Measurements from ENCODE around the gene ATG13. TPM values are rescaled to one million over a fixed set of nuclear protein-coding genes. Genes with fewer than 3 reads are reported as not detected.

Gene ATG13
- polyA plus RNA-seq, 1 of the 3 experiments (the other 2 are of a cell fraction), result 39.4 TPM

DNA sequence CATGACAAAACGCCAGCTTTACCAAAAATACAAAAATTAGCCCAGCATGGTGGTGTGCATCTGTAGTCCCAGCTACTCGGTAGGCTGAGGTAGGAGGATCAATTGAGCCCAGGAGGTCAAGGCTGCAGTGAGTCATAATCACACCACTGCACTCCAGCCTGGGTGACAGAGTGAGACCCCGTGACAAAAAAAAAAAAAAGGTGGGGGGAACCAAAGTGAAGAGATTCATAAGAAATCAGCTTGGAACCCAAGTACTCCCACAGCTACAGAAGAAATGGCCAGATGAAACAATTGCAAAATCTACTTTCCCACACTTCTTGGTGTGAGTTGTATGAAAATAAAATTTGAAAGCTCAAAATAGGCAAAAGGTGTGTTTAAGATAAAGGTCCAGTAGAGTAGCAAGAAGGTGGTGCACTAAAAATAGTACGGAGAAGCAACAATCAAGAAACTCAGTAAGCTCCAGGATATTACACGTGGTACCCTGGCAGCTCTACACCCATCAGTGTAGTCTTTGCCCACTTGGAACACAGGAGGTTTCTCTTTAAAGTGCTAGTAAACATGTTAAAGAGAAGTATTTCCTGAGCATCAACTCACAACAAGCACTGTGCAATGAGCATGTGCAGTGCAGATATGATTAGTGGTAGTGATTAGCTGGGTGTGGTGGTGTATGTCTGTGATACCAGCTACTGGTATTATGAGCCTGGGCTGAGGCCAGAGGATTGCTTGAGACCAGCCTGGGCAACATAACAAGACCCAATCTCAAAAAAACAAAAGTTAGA, 5.6 kb upstream of the ATG13 start:
- 83% methylated on average over 5 of the region's 5 CpGs for whole genome bisulfite sequencing (ENCODE audit: low lambda C conversion rate)
- Histone ChIP-seq H3K9ac (no peak overlapping the region), H3K4me3 (ENCODE audit: low read depth in 2 of 2, low read length in 1 of 2) (no peak overlapping the region), H3K9me2 (no peaks in the 10 kb centered on the region), H3K27ac (ENCODE audit: low read depth in 2 of 2, low read length in 1 of 2) (no peak overlapping the region), H3K9me3 (no peaks in the 10 kb centered on the region), H3K27me3 (ENCODE audit: insufficient read depth) (no peaks in the 10 kb centered on the region), H3K36me3 (replicated peaks in 1 of 2; ENCODE audit: control insufficient read depth in 1 of 2, insufficient read depth in 2 of 2, low read length in 1 of 2) (no peaks in the 10 kb centered on the region), H3F3A (replicated peaks; ENCODE audit: insufficient read depth) (no peaks in the 10 kb centered on the region), H3K4me1 (ENCODE audit: control insufficient read depth in 1 of 2, insufficient read depth in 2 of 2, low read depth in 1 of 2, low read length in 1 of 2) (peaks cover 5 to 9% of the 10 kb centered on the region in 2 experiments; a peak in 2 of 4 replicates), H2AFZ (ENCODE audit: low read depth) (no peak overlapping the region), H4K20me1 (ENCODE audit: insufficient read depth) (no peaks in the 10 kb centered on the region), H3K4me2 (no peak overlapping the region), H3K79me2 (ENCODE audit: insufficient read depth) (peaks cover 40% of the 10 kb centered on the region)
- TF ChIP-seq CHD2 (IDR thresholded peaks at IDR 0.05; ENCODE audit: low read length, partially characterized antibody), result no peak
- TF ChIP-seq, protein P1, sequence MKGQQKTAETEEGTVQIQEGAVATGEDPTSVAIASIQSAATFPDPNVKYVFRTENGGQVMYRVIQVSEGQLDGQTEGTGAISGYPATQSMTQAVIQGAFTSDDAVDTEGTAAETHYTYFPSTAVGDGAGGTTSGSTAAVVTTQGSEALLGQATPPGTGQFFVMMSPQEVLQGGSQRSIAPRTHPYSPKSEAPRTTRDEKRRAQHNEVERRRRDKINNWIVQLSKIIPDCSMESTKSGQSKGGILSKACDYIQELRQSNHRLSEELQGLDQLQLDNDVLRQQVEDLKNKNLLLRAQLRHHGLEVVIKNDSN (IDR thresholded peaks at IDR 0.05; ENCODE audit: borderline replicate concordance, low read depth), result no peak
- TF ChIP-seq RXRA (IDR thresholded peaks at IDR 0.05; ENCODE audit: borderline replicate concordance, low read depth), result no peak
- TF ChIP-seq, protein P2, sequence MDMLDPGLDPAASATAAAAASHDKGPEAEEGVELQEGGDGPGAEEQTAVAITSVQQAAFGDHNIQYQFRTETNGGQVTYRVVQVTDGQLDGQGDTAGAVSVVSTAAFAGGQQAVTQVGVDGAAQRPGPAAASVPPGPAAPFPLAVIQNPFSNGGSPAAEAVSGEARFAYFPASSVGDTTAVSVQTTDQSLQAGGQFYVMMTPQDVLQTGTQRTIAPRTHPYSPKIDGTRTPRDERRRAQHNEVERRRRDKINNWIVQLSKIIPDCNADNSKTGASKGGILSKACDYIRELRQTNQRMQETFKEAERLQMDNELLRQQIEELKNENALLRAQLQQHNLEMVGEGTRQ (IDR thresholded peaks at IDR 0.05; ENCODE audit: borderline replicate concordance, low read depth, low read length), result no peak
- TF ChIP-seq, protein P3, sequence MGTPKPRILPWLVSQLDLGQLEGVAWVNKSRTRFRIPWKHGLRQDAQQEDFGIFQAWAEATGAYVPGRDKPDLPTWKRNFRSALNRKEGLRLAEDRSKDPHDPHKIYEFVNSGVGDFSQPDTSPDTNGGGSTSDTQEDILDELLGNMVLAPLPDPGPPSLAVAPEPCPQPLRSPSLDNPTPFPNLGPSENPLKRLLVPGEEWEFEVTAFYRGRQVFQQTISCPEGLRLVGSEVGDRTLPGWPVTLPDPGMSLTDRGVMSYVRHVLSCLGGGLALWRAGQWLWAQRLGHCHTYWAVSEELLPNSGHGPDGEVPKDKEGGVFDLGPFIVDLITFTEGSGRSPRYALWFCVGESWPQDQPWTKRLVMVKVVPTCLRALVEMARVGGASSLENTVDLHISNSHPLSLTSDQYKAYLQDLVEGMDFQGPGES (IDR thresholded peaks at IDR 0.05; ENCODE audit: low read depth, low read length), result no peak
- POLR2A ChIA-PET, result interaction anchor here (1.2 kb wide), 1 partner anchor 18 kb away, joined by 7 read pairs; the partner anchor contains the start of gene AMBRA1
- DNase-seq, result no peak
- CTCF ChIA-PET, result interaction anchor here (0.8 to 4.3 kb wide), 2 partner anchors 223 to 228 kb away, joined by 3 to 17 read pairs; no protein-coding TSS in a partner anchor

DNA sequence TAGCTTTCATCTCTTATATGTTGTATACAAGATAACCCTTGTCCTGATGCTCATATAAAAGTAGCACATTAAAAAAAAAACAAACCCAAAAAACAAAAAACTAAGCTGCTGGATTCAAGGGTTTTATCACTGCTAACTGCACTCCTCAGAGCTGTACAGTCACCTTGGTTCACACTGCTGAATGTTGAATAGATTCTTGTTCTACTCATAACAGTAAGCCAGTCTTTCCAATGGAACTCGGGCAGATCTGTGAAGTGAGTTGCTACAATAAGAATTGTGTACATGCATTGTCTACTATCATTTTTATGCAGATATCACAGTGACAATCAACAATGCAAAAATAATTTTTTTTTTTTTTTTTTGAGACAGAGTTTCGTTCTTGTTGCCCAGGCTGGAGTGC, 5.0 kb upstream of the ATG13 start:
- Histone ChIP-seq H3K9me2 (no peaks in the 10 kb centered on the region), H3K9me3 (no peaks in the 10 kb centered on the region), H3K27me3 (ENCODE audit: insufficient read depth) (no peaks in the 10 kb centered on the region), H3F3A (replicated peaks; ENCODE audit: insufficient read depth) (no peaks in the 10 kb centered on the region), H3K9ac (no peak overlapping the region), H2AFZ (ENCODE audit: low read depth) (no peak overlapping the region), H3K4me3 (ENCODE audit: low read depth in 2 of 2, low read length in 1 of 2) (no peak overlapping the region), H3K4me1 (ENCODE audit: control insufficient read depth in 1 of 2, insufficient read depth in 2 of 2, low read depth in 1 of 2, low read length in 1 of 2) (peaks cover 3 to 9% of the 10 kb centered on the region in 2 experiments; a peak in 2 of 4 replicates), H3K27ac (ENCODE audit: low read depth in 2 of 2, low read length in 1 of 2) (no peak overlapping the region), H3K79me2 (ENCODE audit: insufficient read depth) (peaks cover 38% of the 10 kb centered on the region), H4K20me1 (ENCODE audit: insufficient read depth) (no peaks in the 10 kb centered on the region), H3K4me2 (no peak overlapping the region), H3K36me3 (replicated peaks in 1 of 2; ENCODE audit: control insufficient read depth in 1 of 2, insufficient read depth in 2 of 2, low read length in 1 of 2) (no peaks in the 10 kb centered on the region)
- no peak for DNase-seq
- POLR2A ChIA-PET, result interaction anchor here (1.2 kb wide), 1 partner anchor 18 kb away, joined by 7 read pairs; the partner anchor contains the start of gene AMBRA1
- TF ChIP-seq RAD21 (IDR thresholded peaks at IDR 0.05; ENCODE audit: low read length) (no peak), ELF1 (IDR thresholded peaks at IDR 0.05) (no peak), MXI1 (IDR thresholded peaks at IDR 0.05; ENCODE audit: low read depth, low read length) (no peak), SIN3A (IDR thresholded peaks at IDR 0.05; ENCODE audit: borderline replicate concordance, low read depth, low read length) (no peak), NFIC (IDR thresholded peaks at IDR 0.05; ENCODE audit: borderline replicate concordance) (no peak), SMC3 (IDR thresholded peaks at IDR 0.05; ENCODE audit: low read depth, low read length) (no peak), RFX5 (IDR thresholded peaks at IDR 0.05; ENCODE audit: low read length) (no peak), YY1 (IDR thresholded peaks at IDR 0.05; ENCODE audit: low read depth) (no peak), EZH2phosphoT487 (IDR thresholded peaks at IDR 0.05; ENCODE audit: borderline replicate concordance, low read depth) (no peak), POLR2AphosphoS5 (IDR thresholded peaks at IDR 0.05; ENCODE audit: low read depth, low read length) (no peak), TEAD4 (IDR thresholded peaks at IDR 0.05; ENCODE audit: borderline replicate concordance, insufficient read depth) (no peak), FOXJ3 (CRISPR knock-in tag; IDR thresholded peaks at IDR 0.05) (no peak)
- TF ChIP-seq, protein P1 (IDR thresholded peaks at IDR 0.05; ENCODE audit: borderline replicate concordance, low read depth), result no peak
- TF ChIP-seq, protein P2 (IDR thresholded peaks at IDR 0.05; ENCODE audit: borderline replicate concordance, low read depth, low read length), result no peak
- TF ChIP-seq, protein P4, sequence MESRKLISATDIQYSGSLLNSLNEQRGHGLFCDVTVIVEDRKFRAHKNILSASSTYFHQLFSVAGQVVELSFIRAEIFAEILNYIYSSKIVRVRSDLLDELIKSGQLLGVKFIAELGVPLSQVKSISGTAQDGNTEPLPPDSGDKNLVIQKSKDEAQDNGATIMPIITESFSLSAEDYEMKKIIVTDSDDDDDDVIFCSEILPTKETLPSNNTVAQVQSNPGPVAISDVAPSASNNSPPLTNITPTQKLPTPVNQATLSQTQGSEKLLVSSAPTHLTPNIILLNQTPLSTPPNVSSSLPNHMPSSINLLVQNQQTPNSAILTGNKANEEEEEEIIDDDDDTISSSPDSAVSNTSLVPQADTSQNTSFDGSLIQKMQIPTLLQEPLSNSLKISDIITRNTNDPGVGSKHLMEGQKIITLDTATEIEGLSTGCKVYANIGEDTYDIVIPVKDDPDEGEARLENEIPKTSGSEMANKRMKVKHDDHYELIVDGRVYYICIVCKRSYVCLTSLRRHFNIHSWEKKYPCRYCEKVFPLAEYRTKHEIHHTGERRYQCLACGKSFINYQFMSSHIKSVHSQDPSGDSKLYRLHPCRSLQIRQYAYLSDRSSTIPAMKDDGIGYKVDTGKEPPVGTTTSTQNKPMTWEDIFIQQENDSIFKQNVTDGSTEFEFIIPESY (IDR thresholded peaks at IDR 0.05; ENCODE audit: borderline replicate concordance, low read depth), result no peak
- WGBS (ENCODE audit: low lambda C conversion rate), result 84% methylated on average over 2 of the region's 2 CpGs
- CTCF ChIA-PET, result interaction anchor here (4.3 kb wide), 1 partner anchor 223 kb away, joined by 17 read pairs; no protein-coding TSS in a partner anchor

Measured in SK-N-SH (cell line).